ENCODE measurements around the gene DPP4.

DNA sequence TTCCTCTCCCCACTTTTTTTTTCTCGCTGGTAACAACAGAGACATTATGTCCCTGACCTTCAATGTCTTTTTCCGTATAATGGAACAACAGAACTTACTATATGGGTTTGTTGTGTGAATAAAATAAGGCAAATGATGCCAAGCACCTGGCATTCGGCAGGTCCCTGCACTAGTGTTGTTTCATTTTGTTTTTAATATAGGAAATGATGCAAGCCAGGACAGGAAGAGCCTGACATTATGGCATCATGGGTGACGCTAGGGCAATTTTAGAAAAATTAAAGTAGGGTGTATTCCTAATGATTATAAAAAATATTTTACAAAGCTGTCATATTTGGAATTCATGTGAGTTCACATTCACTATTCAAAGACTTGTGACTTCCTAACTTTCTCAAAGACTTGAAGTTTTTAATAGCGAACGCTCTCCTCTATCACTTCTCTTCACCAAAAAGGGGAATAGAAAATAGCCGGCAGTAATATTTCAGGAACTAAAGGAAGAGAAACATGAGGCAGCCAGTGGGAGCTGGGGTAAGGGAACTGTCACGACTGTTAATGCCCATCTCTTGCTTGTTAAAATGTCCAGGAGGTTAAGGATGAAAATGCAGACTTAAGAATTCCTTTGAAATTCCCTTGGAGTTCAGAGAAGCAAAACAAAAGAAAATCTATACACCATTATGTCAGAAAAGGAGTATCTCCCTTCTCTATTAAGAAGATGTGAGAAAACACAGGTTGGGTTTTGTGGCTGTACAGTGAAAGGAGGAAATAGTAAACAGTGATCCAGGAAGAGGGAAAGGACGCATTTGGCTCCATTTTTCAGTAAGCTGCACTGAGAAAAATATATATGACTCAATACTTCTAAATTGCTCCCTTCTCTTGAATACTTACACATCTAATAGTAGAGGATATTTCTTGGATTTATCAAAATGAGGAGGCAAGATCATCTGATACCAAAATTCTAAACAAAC lies 60.2 kb downstream of the DPP4 start:
- no peak for TF ChIP-seq ZC3H10 (CRISPR knock-in tag; IDR thresholded peaks at IDR 0.05)
- TF ChIP-seq ZFP30 (CRISPR knock-in tag; IDR thresholded peaks at IDR 0.05): no peak
- no peak for TF ChIP-seq TOX (CRISPR knock-in tag; IDR thresholded peaks at IDR 0.05; ENCODE audit: borderline replicate concordance)
